T-helper 2 cell treated with Interferon-gamma antibody and Interleukin-4, amounts not matched to agents 5 μg/mL and 100 μg/mL, for 36 hours (primary cell): Measurements from ENCODE around the gene MFSD12.
A peak's percentile ranks its signal among the peaks of the same experiment; 100 is the strongest.
"Not testable (repeated sequence)": the region's sequence is repeated elsewhere in the genome, so short reads cannot be mapped to it uniquely, and the experiment has no call there.

ENCODE experiments used
- DNase-seq: peaks from one replicate; pipeline ENCODE4 v3.0.0; 2021; ENCODE audit warnings: low spot score
- H3K27ac Mint-ChIP-seq: one replicate; pipeline ENCODE4 v1.8.0; 2021; ENCODE audit warnings: mild to moderate bottlenecking, mixed read lengths
- H3K27me3 Mint-ChIP-seq: one replicate; pipeline ENCODE4 v1.8.0; 2021; ENCODE audit warnings: low read depth, mixed read lengths
- H3K36me3 Mint-ChIP-seq: one replicate; pipeline ENCODE4 v1.8.0; 2021; ENCODE audit warnings: low read depth, mixed read lengths
- H3K4me1 Mint-ChIP-seq: one replicate; pipeline ENCODE4 v1.8.0; 2021; ENCODE audit warnings: low read depth, mixed read lengths
- H3K4me3 Mint-ChIP-seq: one replicate; pipeline ENCODE4 v1.8.0; 2022; ENCODE audit warnings: mild to moderate bottlenecking, moderate library complexity, mixed read lengths
- H3K9me3 Mint-ChIP-seq: one replicate; pipeline ENCODE4 v1.8.0; 2021; ENCODE audit warnings: mixed read lengths

Gene MFSD12

GRCh38 chr19:3511506-3512251 is 45.7 kb downstream of the MFSD12 start:
- Mint-ChIP-seq H3K9me3 (no peaks in the 10 kb centered on the region), H3K27me3 (no peaks in the 10 kb centered on the region), H3K4me3 (no peak overlapping the region), H3K27ac (no peak overlapping the region), H3K36me3 (peaks cover 26% of the 10 kb centered on the region), H3K4me1 (peaks cover 19% of the 10 kb centered on the region)
- DNase-seq: no peak

- Mint-ChIP-seq H3K4me3 (no peak overlapping the region), H3K36me3 (peaks cover 28% of the 10 kb centered on the region), H3K4me1 (peaks cover 18% of the 10 kb centered on the region), H3K27me3 (no peaks in the 10 kb centered on the region), H3K27ac (no peak overlapping the region), H3K9me3 (no peaks in the 10 kb centered on the region)
- no peak for DNase-seq
These were observed 46.7 kb downstream of the MFSD12 start for GRCh38 chr19:3510727-3511126.

GRCh38 chr19:3509566-3509989 is 47.8 kb downstream of the MFSD12 start:
- no peaks in the 10 kb centered on the region for H3K9me3 Mint-ChIP-seq
- H3K27ac Mint-ChIP-seq: peak overlapping the region; percentile 68
- H3K36me3 Mint-ChIP-seq: peaks cover 28% of the 10 kb centered on the region
- peak; percentile 35 for DNase-seq
- H3K4me3 Mint-ChIP-seq: peak overlapping the region; percentile 51
- H3K4me1 Mint-ChIP-seq: peaks cover 25% of the 10 kb centered on the region
- H3K27me3 Mint-ChIP-seq: no peaks in the 10 kb centered on the region

- Mint-ChIP-seq H3K36me3 (peaks cover 28% of the 10 kb centered on the region), H3K27me3 (no peaks in the 10 kb centered on the region), H3K9me3 (no peaks in the 10 kb centered on the region), H3K27ac (peak overlapping the region; percentile 68), H3K4me1 (peaks cover 27% of the 10 kb centered on the region), H3K4me3 (peak overlapping the region; percentile 51)
- no peak for DNase-seq
These were observed 48.4 kb downstream of the MFSD12 start for GRCh38 chr19:3508771-3509535.

- H3K27me3 Mint-ChIP-seq, H3K9me3 Mint-ChIP-seq, DNase-seq: not testable (repeated sequence)
- Mint-ChIP-seq H3K4me1 (peaks cover 27% of the 10 kb centered on the region), H3K36me3 (peaks cover 28% of the 10 kb centered on the region), H3K27ac (peak overlapping the region; percentile 13), H3K4me3 (peak overlapping the region; percentile 51)
These were observed 49.2 kb downstream of the MFSD12 start for GRCh38 chr19:3508121-3508661.

GRCh38 chr19:3507371-3508120 is 49.8 kb downstream of the MFSD12 start:
- Mint-ChIP-seq H3K27ac (peak overlapping the region; percentile 94), H3K4me1 (peaks cover 27% of the 10 kb centered on the region), H3K36me3 (peaks cover 28% of the 10 kb centered on the region), H3K9me3 (no peaks in the 10 kb centered on the region), H3K27me3 (no peaks in the 10 kb centered on the region), H3K4me3 (peak overlapping the region; percentile 95)
- DNase-seq: no peak

GRCh38 chr19:3506384-3507340 is 50.7 kb downstream of the MFSD12 start:
- Mint-ChIP-seq H3K4me1 (peaks cover 27% of the 10 kb centered on the region), H3K36me3 (peaks cover 28% of the 10 kb centered on the region), H3K9me3 (no peaks in the 10 kb centered on the region), H3K27ac (peak overlapping the region; percentile 94), H3K4me3 (peak overlapping the region; percentile 95), H3K27me3 (no peaks in the 10 kb centered on the region)
- DNase-seq: peak; percentile 21

GRCh38 chr19:3505598-3506383 is 51.6 kb downstream of the MFSD12 start, which contains the start of gene FZR1:
TSS of gene FZR1 (plus strand) at chr19:3506311. CDS start at chr19:3522990, 16,679 bp downstream.
- Mint-ChIP-seq H3K9me3 (no peaks in the 10 kb centered on the region), H3K36me3 (peaks cover 28% of the 10 kb centered on the region), H3K27me3 (no peaks in the 10 kb centered on the region), H3K27ac (peak within 1 kb of the TSS; percentile 95), H3K4me1 (peaks cover 30% of the 10 kb centered on the region), H3K4me3 (peak within 1 kb of the TSS; percentile 95)
- peak; percentile 100 for DNase-seq

GRCh38 chr19:3504735-3505134 is 52.7 kb downstream of the MFSD12 start:
- Mint-ChIP-seq H3K27ac (peak overlapping the region; percentile 58), H3K4me1 (peaks cover 34% of the 10 kb centered on the region), H3K36me3 (peaks cover 25% of the 10 kb centered on the region), H3K9me3 (no peaks in the 10 kb centered on the region), H3K27me3 (no peaks in the 10 kb centered on the region), H3K4me3 (peak overlapping the region; percentile 53)
- no peak for DNase-seq

- no peaks in the 10 kb centered on the region for H3K9me3 Mint-ChIP-seq
- H3K27me3 Mint-ChIP-seq: no peaks in the 10 kb centered on the region
- peak overlapping the region; percentile 31 for H3K27ac Mint-ChIP-seq
- no peak for DNase-seq
- no peak overlapping the region for H3K4me3 Mint-ChIP-seq
- peaks cover 29% of the 10 kb centered on the region for H3K4me1 Mint-ChIP-seq
- peaks cover 15% of the 10 kb centered on the region for H3K36me3 Mint-ChIP-seq
These were observed 54.3 kb downstream of the MFSD12 start for GRCh38 chr19:3503036-3503572.

- peaks cover 22% of the 10 kb centered on the region for H3K4me1 Mint-ChIP-seq
- no peak overlapping the region for H3K27ac Mint-ChIP-seq
- peaks cover 17% of the 10 kb centered on the region for H3K36me3 Mint-ChIP-seq
- H3K27me3 Mint-ChIP-seq: no peaks in the 10 kb centered on the region
- no peaks in the 10 kb centered on the region for H3K9me3 Mint-ChIP-seq
- DNase-seq: no peak
- H3K4me3 Mint-ChIP-seq: no peak overlapping the region
These were observed 55.6 kb downstream of the MFSD12 start for GRCh38 chr19:3501780-3502179.
